HUES6 (cell line): ENCODE data around the gene CRYBA1.

Experiments used
- H3K27ac ChIP-seq: 2 replicates; pipeline ENCODE4 v1.7.0; 2013; ENCODE audit warnings: low read depth, mild to moderate bottlenecking, low read length, inconsistent platforms
- H3K27me3 ChIP-seq: 2 replicates; pipeline ENCODE4 v1.6.1; 2013; ENCODE audit warnings: low read length; ENCODE audit not compliant: control insufficient read depth, insufficient read depth
- H3K36me3 ChIP-seq: 2 replicates; pipeline ENCODE4 v1.6.1; 2013; ENCODE audit warnings: low read length; ENCODE audit not compliant: control insufficient read depth, insufficient read depth
- H3K4me1 ChIP-seq: 2 replicates; pipeline ENCODE4 v1.6.1; 2013; ENCODE audit warnings: low read length; ENCODE audit not compliant: control insufficient read depth, insufficient read depth
- H3K4me3 ChIP-seq: 2 replicates; pipeline ENCODE4 v1.5.1; 2013; ENCODE audit warnings: low read depth, low read length
- H3K9ac ChIP-seq: one replicate; pipeline ENCODE4 v1.6.1; 2013; ENCODE audit warnings: mild to moderate bottlenecking, low read length
- H3K9me3 ChIP-seq: 2 replicates; pipeline ENCODE4 v1.6.1; 2013; ENCODE audit warnings: low read depth, low read length; ENCODE audit not compliant: control insufficient read depth, insufficient read depth

CRYBA1 gene

GRCh38 chr17:29303386-29303785 is 56.7 kb downstream of the CRYBA1 start:
- H3K27ac ChIP-seq, result no peak overlapping the region
- no peaks in the 10 kb centered on the region for H3K4me1 ChIP-seq
- H3K27me3 ChIP-seq, result no peaks in the 10 kb centered on the region
- H3K9me3 ChIP-seq, result no peaks in the 10 kb centered on the region
- H3K4me3 ChIP-seq, result no peak overlapping the region
- H3K9ac ChIP-seq, result no peak overlapping the region
- H3K36me3 ChIP-seq, result no peaks in the 10 kb centered on the region
